ENCODE data around the gene GREM1. TPM values are rescaled to one million over a fixed set of nuclear protein-coding genes. Genes with fewer than 3 reads are reported as not detected.

GREM1 gene
- polyA plus RNA-seq, 1 of the 3 experiments (the other 2 are of a cell fraction) = 23.9 TPM

GRCh38 chr15:32715276-32715675, 2.5 kb upstream of the GREM1 start (continued):
- TF ChIP-seq PBX3 (IDR thresholded peaks at IDR 0.05) (no peak), TAF1 (IDR thresholded peaks at IDR 0.05; ENCODE audit: borderline replicate concordance, low read depth, low read length) (no peak), RAD21 (IDR thresholded peaks at IDR 0.05; ENCODE audit: low read length) (no peak)

- Histone ChIP-seq H3K9me2 (no peaks in the 10 kb centered on the region), H4K20me1 (ENCODE audit: insufficient read depth) (peaks cover 10% of the 10 kb centered on the region; the same call in 1 of the 2 replicates), H3K4me1 (ENCODE audit: control insufficient read depth in 1 of 2, insufficient read depth in 2 of 2, low read depth in 1 of 2, low read length in 1 of 2) (peaks cover 0 to 11% of the 10 kb centered on the region in 2 experiments; a peak in 1 of 4 replicates), H3K9ac (no peak overlapping the region), H3K4me3 (ENCODE audit: low read depth in 2 of 2, low read length in 1 of 2) (no peak overlapping the region), H3K27me3 (ENCODE audit: insufficient read depth) (no peaks in the 10 kb centered on the region), H3K36me3 (replicated peaks in 1 of 2; ENCODE audit: control insufficient read depth in 1 of 2, insufficient read depth in 2 of 2, low read length in 1 of 2) (peaks cover 0 to 5% of the 10 kb centered on the region in 2 experiments), H3K9me3 (no peaks in the 10 kb centered on the region), H3K79me2 (ENCODE audit: insufficient read depth) (peaks cover 42% of the 10 kb centered on the region), H2AFZ (ENCODE audit: low read depth) (no peak overlapping the region), H3F3A (replicated peaks; ENCODE audit: insufficient read depth) (peaks cover 38% of the 10 kb centered on the region), H3K27ac (ENCODE audit: low read depth in 2 of 2, low read length in 1 of 2) (no peak overlapping the region), H3K4me2 (no peak overlapping the region)
- 93% methylated on average over 13 of the region's 13 CpGs for WGBS (ENCODE audit: low lambda C conversion rate)
- ChIA-PET POLR2A (no interaction called here), CTCF (interaction anchor here (0.7 to 1.1 kb wide), 3 partner anchors 13 to 1302 kb away, joined by 3 to 5 read pairs (median 3); no protein-coding TSS in a partner anchor)
- TF ChIP-seq RXRA (IDR thresholded peaks at IDR 0.05; ENCODE audit: borderline replicate concordance, low read depth) (no peak), USF2 (IDR thresholded peaks at IDR 0.05; ENCODE audit: borderline replicate concordance, low read depth, low read length) (no peak), TAF1 (IDR thresholded peaks at IDR 0.05; ENCODE audit: borderline replicate concordance, low read depth, low read length) (no peak), MAX (IDR thresholded peaks at IDR 0.05; ENCODE audit: low read depth) (no peak), RCOR1 (IDR thresholded peaks at IDR 0.05; ENCODE audit: low read length) (no peak), POLR2AphosphoS5 (IDR thresholded peaks at IDR 0.05; ENCODE audit: low read depth, low read length) (no peak), NFIC (IDR thresholded peaks at IDR 0.05; ENCODE audit: borderline replicate concordance) (no peak), USF1 (IDR thresholded peaks at IDR 0.05; ENCODE audit: borderline replicate concordance, low read depth) (no peak), YY1 (IDR thresholded peaks at IDR 0.05; ENCODE audit: low read depth) (no peak), RAD21 (IDR thresholded peaks at IDR 0.05; ENCODE audit: low read length) (no peak), ELF1 (IDR thresholded peaks at IDR 0.05) (no peak), NRF1 (IDR thresholded peaks at IDR 0.05; ENCODE audit: low read depth, low read length) (no peak), REST (IDR thresholded peaks at IDR 0.05; ENCODE audit: low read depth, low read length) (no peak), GABPA (IDR thresholded peaks at IDR 0.05; ENCODE audit: low read depth) (no peak), FOXJ3 (CRISPR knock-in tag; IDR thresholded peaks at IDR 0.05) (no peak), CTCF (IDR thresholded peaks at IDR 0.05) (no peak), RFX5 (IDR thresholded peaks at IDR 0.05; ENCODE audit: low read length) (no peak), FOSL2 (IDR thresholded peaks at IDR 0.05; ENCODE audit: borderline replicate concordance, low read depth) (no peak), JUND (IDR thresholded peaks at IDR 0.05) (no peak), MXI1 (IDR thresholded peaks at IDR 0.05; ENCODE audit: low read depth, low read length) (no peak)
- no peak for DNase-seq
These were observed 1.4 kb upstream of the GREM1 start for GRCh38 chr15:32716216-32716914.

Measured in SK-N-SH (cell line).